Stimulated activated CD8-positive, alpha-beta memory T cell treated with anti-CD3 and anti-CD28 coated beads, Interleukin-15, amount 100 ng/mL, for 1 hour (primary cell): ENCODE measurements around the gene SSBP3.

Source experiments
- DNase-seq: peaks from one replicate; pipeline ENCODE4 v3.0.0-alpha.2; 2020; ENCODE audit warnings: low read depth

The SSBP3 gene

GRCh38 chr1:54409156-54410142 lies 3.3 kb upstream of the SSBP3 start:
- no peak for DNase-seq

- no peak for DNase-seq
Observed at GRCh38 chr1:54408147-54409066, 2.2 kb upstream of the SSBP3 start.

GRCh38 chr1:54407404-54408146 lies 1.4 kb upstream of the SSBP3 start:
- peak; percentile 37 for DNase-seq

- no peak for DNase-seq
Observed at GRCh38 chr1:54407154-54407403, 885 bp upstream of the SSBP3 start.

GRCh38 chr1:54405898-54406293 lies 298 bp downstream of the SSBP3 start:
- no peak for DNase-seq

GRCh38 chr1:54404939-54405897 lies 976 bp downstream of the SSBP3 start:
- no peak for DNase-seq

GRCh38 chr1:54404263-54404662 lies 1.9 kb downstream of the SSBP3 start:
- DNase-seq = no peak

GRCh38 chr1:54403808-54404261 lies 2.4 kb downstream of the SSBP3 start:
- DNase-seq = no peak

- DNase-seq = no peak
Observed at GRCh38 chr1:54403405-54403804, 2.8 kb downstream of the SSBP3 start.

GRCh38 chr1:54402896-54403295 lies 3.3 kb downstream of the SSBP3 start:
- DNase-seq = no peak

GRCh38 chr1:54401799-54402198 lies 4.4 kb downstream of the SSBP3 start:
- DNase-seq = no peak

GRCh38 chr1:54400329-54400728 lies 5.9 kb downstream of the SSBP3 start:
- no peak for DNase-seq

- DNase-seq = no peak
Observed at GRCh38 chr1:54399765-54400164, 6.4 kb downstream of the SSBP3 start.

GRCh38 chr1:54398963-54399528 lies 7.1 kb downstream of the SSBP3 start:
- no peak for DNase-seq

- DNase-seq = no peak
Observed at GRCh38 chr1:54397980-54398379, 8.2 kb downstream of the SSBP3 start.

- no peak for DNase-seq
Observed at GRCh38 chr1:54397090-54397591, 9.1 kb downstream of the SSBP3 start.

GRCh38 chr1:54396261-54396933 lies 9.8 kb downstream of the SSBP3 start:
- no peak for DNase-seq

GRCh38 chr1:54395281-54395934 lies 10.8 kb downstream of the SSBP3 start:
- no peak for DNase-seq

GRCh38 chr1:54394104-54394503 lies 12.1 kb downstream of the SSBP3 start:
- no peak for DNase-seq
